ENCODE measurements around the gene MRPL41. TPM values are rescaled to one million over a fixed set of nuclear protein-coding genes. Genes with fewer than 3 reads are reported as not detected.
A peak's percentile ranks its signal among the peaks of the same experiment; 100 is the strongest.

The MRPL41 gene
- total RNA-seq, 2 experiments from 2014 or later = 51.6 to 52.6 TPM

DNA sequence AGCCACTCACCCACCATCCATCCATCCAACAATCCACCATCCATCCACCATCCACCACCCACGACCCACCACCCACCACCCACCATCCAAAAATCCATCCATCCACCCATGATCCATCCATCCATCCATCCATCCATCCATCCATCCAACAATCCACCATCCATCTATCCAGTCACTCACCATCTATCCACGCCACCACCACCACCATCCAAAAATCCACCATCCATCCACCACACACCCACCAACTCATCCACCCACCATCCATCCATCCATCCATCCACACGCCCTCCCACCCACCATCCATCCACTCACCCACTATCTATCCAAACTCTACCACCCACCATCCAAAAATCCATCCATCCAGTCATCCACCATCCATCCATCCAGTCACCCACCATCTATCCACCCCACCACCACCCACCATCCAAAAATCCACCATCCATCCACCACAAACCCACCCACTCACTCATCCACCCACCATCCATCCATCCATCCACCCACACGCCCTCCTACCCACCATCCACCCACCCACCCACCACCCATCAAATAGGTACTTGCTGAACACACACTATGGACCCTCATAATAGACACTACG, 18.0 kb downstream of the MRPL41 start:
- POLR2A ChIA-PET = no interaction called here
- Mint-ChIP-seq H3K4me1 (peaks cover 1% of the 10 kb centered on the region), H3K27me3 (no peaks in the 10 kb centered on the region), H3K4me3 (no peak overlapping the region), H3K9me3 (no peaks in the 10 kb centered on the region), H3K27ac (no peak overlapping the region), H3K36me3 (ENCODE audit: low read depth) (peaks cover 31% of the 10 kb centered on the region)
- CTCF ChIA-PET = no interaction called here
- DNase-seq = no peak

DNA sequence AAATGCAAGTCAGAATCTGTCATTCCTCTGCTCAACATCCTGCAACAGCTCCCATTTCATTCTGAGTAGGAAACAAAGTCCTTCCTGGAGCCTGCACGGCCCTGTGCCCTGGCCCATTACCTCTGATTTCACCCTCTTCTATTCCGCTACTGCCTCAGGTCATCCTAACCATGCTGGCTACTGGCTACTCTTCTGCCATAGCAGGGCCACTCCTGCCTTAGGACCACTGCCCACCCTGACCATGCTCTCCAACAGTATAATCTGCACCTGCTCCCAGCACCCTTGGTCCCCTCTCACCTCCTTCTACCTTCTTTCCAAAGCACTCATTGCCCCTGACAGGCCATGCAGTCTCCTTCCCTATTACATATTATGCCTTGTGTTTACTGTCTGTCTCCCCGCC, 18.9 kb downstream of the MRPL41 start:
- peaks cover 39% of the 10 kb centered on the region for H3K36me3 Mint-ChIP-seq (ENCODE audit: low read depth)
- H3K4me1 Mint-ChIP-seq = peaks cover 9% of the 10 kb centered on the region
- POLR2A ChIA-PET = no interaction called here
- H3K27ac Mint-ChIP-seq = no peak overlapping the region
- CTCF ChIA-PET = interaction anchor here (0.9 kb wide), 1 partner anchor 148 kb away, joined by 3 read pairs; the partner anchor contains the start of genes EXD3 and NOXA1
- H3K4me3 Mint-ChIP-seq = no peak overlapping the region
- H3K9me3 Mint-ChIP-seq = no peaks in the 10 kb centered on the region
- no peaks in the 10 kb centered on the region for H3K27me3 Mint-ChIP-seq
- no peak for DNase-seq

DNA sequence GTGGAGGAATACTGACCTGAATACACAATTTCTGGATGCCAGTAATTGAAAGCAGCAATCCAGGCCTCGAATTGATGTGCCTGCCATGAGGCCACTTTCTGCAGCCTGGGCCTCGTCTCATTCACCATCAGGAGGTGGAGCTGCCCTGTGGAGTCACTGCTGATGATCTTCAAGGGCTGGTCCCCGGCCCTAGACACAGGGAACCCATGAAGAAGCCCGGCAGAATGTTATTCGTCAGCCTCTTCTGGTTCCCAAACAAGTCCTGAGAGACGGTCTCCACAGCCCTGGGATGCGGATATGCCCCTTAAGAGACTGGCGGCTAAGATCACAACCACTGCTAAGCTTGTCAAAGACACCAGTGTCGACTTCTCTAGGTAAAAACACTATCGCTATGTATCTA, 22.5 kb downstream of the MRPL41 start:
- no peak overlapping the region for H3K4me3 Mint-ChIP-seq
- POLR2A ChIA-PET = no interaction called here
- H3K4me1 Mint-ChIP-seq = peaks cover 36% of the 10 kb centered on the region
- H3K27ac Mint-ChIP-seq = no peak overlapping the region
- H3K27me3 Mint-ChIP-seq = no peaks in the 10 kb centered on the region
- H3K36me3 Mint-ChIP-seq (ENCODE audit: low read depth) = peaks cover 48% of the 10 kb centered on the region
- CTCF ChIA-PET = no interaction called here
- no peaks in the 10 kb centered on the region for H3K9me3 Mint-ChIP-seq
- DNase-seq = no peak

DNA sequence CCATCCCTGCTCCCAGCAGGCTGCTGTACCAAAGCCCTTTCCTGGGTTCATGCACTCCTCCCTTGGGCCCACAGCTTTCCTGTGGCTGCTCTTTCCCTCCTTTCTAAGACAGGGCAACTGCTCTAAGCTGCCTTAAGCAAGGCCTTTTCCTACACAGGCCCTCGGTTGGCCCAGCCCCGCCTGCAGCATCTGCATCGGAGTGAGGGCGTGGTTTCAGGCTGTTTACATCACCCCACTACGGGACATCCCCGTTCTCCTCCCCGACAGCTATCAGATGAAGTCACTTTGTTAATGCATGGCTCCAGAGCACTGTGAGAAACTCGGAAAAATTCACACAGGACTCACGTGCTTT, 23.7 kb downstream of the MRPL41 start:
- POLR2A ChIA-PET = interaction anchor here (1.5 kb wide), 1 partner anchor 23 kb away, joined by 4 read pairs; no protein-coding TSS in a partner anchor
- Mint-ChIP-seq H3K4me3 (no peak overlapping the region), H3K27ac (peak overlapping the region; percentile 72)

DNA sequence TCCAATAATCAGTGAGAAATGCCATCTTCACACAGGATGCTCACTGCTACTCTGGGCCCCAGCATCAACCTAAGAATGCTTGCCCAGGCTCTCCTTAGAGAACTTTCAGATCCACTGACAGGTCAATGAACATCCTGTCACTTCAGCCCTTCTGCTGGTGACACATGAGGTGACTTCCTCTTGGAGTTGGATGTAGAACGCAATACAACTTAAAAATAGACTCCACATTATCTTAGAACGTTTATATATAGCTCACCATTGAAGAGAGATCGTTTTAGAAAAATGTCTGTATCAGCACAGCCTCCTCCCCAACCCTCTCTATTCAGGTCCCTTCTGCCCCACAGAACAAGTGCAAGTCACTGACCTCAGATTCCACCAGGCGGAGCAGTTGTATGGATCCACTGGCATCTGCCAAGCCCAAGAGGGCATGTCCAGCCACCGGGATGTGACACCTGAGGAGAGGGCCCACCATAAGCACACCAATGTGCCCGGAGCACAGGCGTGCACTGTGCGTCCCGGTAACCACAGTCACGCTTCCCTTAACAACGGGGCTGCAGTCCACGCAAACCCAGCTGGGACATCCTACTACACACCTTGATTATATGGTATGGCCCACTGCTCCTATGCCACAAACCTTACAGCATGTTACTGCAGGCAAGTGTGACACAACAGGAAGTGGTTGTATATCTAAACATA, 24.2 kb downstream of the MRPL41 start:
- CTCF ChIA-PET = no interaction called here
- Mint-ChIP-seq H3K4me1 (peaks cover 37% of the 10 kb centered on the region), H3K36me3 (ENCODE audit: low read depth) (peaks cover 41% of the 10 kb centered on the region), H3K4me3 (peak overlapping the region; percentile 54), H3K27me3 (no peaks in the 10 kb centered on the region), H3K27ac (peak overlapping the region; percentile 72), H3K9me3 (no peaks in the 10 kb centered on the region)
- POLR2A ChIA-PET = interaction anchor here (1.5 kb wide), 1 partner anchor 24 kb away, joined by 4 read pairs; no protein-coding TSS in a partner anchor
- no peak for DNase-seq

More for the DNA sequence above, 23.7 kb downstream of the MRPL41 start:
- Mint-ChIP-seq H3K4me1 (peaks cover 38% of the 10 kb centered on the region), H3K36me3 (ENCODE audit: low read depth) (peaks cover 46% of the 10 kb centered on the region), H3K9me3 (no peaks in the 10 kb centered on the region), H3K27me3 (no peaks in the 10 kb centered on the region)
- DNase-seq = peak; percentile 54
- CTCF ChIA-PET = no interaction called here

DNA sequence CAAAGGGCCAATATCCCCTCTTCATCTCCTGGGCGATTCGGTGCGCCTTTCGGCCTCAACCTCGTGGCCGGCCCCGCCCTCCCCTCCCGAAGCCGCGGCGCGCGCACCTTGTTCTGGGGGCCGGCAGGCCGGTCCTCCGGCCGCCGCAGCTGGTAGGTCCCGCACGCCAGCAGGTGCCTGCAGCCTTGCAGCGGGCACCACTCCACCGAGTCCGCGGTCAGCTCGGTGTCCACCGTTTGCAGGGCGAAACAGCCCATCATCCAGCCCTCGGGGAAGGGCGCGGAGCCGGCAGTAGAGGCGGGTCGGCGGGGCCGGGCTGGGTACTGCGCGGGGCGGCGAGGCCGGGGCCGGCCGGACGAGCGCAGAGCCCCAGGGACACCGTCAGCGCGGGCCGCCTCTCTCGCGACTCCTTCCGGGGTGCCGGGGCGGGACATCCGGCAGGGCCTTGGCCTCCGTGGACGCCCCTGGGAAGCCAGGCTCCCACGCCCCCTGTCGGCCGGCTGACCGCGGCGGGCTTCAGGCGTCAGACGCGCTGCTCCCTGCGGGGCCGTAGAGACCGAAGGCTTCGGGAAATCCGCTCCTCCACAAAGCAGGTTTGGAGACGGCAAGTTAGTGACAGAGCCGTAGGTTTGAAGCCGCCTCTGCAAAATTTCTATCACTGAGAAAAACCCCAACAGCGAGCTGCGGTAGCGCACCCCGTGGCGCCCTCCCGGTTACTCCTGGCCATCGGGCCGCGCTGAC, 27.0 kb downstream of the MRPL41 start, which contains the start of gene DPH7:
Gene DPH7, minus strand, starts transcription at position 408 of the 741 bp plus-strand sequence. Its CDS starts 148 bp downstream, at position 260.
- H3K4me3 Mint-ChIP-seq = peak within 1 kb of the TSS; percentile 78
- H3K27me3 Mint-ChIP-seq = no peaks in the 10 kb centered on the region
- peak within 1 kb of the TSS; percentile 65 for H3K27ac Mint-ChIP-seq
- CTCF ChIA-PET = interaction anchor here (0.9 to 2.8 kb wide), 6 partner anchors 9 to 50 kb away, joined by 3 to 18 read pairs (median 6); partner anchors contain the start of genes EHMT1 and ZMYND19
- peaks cover 40% of the 10 kb centered on the region for H3K36me3 Mint-ChIP-seq (ENCODE audit: low read depth)
- H3K9me3 Mint-ChIP-seq = no peaks in the 10 kb centered on the region
- DNase-seq = peak; percentile 96
- H3K4me1 Mint-ChIP-seq = peaks cover 37% of the 10 kb centered on the region
- POLR2A ChIA-PET = interaction anchor here (1.0 to 1.8 kb wide), 8 partner anchors 10 to 338 kb away, joined by 3 to 10 read pairs (median 4); partner anchors contain the start of genes MRPL41, PNPLA7, TUBB4B and ZMYND19

DNA sequence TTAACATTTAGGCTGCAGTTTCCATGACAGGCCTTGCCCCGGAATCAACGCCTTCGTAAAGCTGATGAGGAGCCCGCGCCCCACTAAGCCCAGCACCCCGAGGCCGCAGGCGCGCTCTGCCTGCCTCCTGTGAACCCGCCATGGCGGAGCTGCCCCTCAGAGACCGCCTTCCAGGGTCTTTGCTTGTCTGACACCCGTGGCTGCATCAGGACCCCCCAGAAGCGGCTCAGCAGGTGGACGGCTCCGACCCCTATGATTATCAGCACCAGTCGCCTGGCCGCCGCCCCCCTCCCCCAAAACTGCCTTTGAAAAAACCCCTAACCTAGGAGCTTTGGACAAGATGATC, 27.6 kb downstream of the MRPL41 start:
- POLR2A ChIA-PET = interaction anchor here (1.3 to 1.8 kb wide), 4 partner anchors 9 to 29 kb away, joined by 4 to 10 read pairs (median 8); partner anchors contain the start of genes MRPL41, PNPLA7 and ZMYND19
- H3K27ac Mint-ChIP-seq = peak overlapping the region; percentile 65
- H3K9me3 Mint-ChIP-seq = no peaks in the 10 kb centered on the region
- H3K4me1 Mint-ChIP-seq = peaks cover 37% of the 10 kb centered on the region
- H3K4me3 Mint-ChIP-seq = peak overlapping the region; percentile 78
- no peak for DNase-seq
- CTCF ChIA-PET = interaction anchor here (0.9 to 2.8 kb wide), 5 partner anchors 9 to 49 kb away, joined by 3 to 18 read pairs (median 4); partner anchors contain the start of gene ZMYND19
- peaks cover 37% of the 10 kb centered on the region for H3K36me3 Mint-ChIP-seq (ENCODE audit: low read depth)
- no peaks in the 10 kb centered on the region for H3K27me3 Mint-ChIP-seq

DNA sequence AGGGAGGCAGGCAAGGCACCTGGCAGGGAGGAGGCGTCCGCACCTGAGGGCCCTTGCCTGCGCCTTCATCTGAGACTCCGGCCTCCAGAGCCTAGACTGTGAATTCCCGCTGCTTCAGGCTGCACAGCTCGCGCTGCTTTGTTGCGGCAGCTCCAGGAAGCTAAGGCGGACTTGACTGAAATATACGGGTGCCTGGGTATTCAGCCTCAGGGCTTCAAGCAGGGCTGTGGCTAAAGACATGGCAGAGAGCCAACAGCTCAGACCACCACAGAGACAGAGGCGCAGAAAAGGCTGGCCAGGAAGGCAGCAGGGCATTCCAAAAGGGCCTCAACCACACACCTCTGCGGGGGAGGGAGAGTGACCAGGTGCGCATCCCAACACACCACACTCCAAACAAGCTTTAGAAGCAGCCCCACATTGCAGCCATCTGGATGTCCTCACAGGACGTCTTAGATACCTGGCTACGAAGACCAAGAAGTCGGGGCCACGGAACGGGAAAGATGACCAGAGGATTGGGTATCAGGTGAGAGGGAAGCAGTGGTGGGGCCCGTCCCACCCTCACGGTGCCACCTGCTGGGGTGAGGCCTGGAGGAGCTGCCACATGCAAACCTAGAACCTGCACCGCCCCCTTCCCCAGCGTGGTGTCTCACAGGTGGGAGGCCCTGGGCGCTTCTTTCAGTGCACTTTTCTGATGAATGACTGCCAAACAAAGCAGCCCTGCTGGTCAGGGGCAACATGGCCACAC, 28.7 kb downstream of the MRPL41 start:
- Mint-ChIP-seq H3K9me3 (no peaks in the 10 kb centered on the region), H3K27me3 (no peaks in the 10 kb centered on the region), H3K4me1 (peaks cover 31% of the 10 kb centered on the region), H3K4me3 (no peak overlapping the region), H3K36me3 (ENCODE audit: low read depth) (peaks cover 25% of the 10 kb centered on the region), H3K27ac (no peak overlapping the region)
- CTCF ChIA-PET = interaction anchor here (1.2 to 2.8 kb wide), 4 partner anchors 8 to 45 kb away, joined by 3 to 18 read pairs (median 8); partner anchors contain the start of gene ZMYND19
- POLR2A ChIA-PET = interaction anchor here (1.4 to 2.0 kb wide), 3 partner anchors 10 to 29 kb away, joined by 3 to 7 read pairs (median 7); partner anchors contain the start of genes MRPL41 and ZMYND19
- DNase-seq = no peak

DNA sequence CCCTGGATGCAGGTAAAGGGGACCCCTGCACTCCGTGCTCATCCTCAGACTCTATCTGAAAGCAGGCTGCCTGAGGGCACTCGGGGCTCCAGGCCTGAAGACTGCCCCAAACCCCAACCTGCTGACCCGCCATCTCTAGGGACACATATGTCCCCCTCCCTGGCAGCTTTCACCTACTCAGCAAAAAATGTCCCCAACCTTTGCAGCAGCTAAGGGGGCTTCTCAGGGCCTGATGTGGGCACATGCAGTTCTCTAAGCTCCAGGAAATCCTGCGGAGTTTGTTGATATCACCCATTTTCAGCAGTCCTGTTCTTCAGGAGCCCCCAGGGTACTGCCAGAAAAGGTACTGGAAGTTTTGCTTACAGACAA, 29.3 kb downstream of the MRPL41 start:
- Mint-ChIP-seq H3K27ac (no peak overlapping the region), H3K4me3 (no peak overlapping the region), H3K9me3 (no peaks in the 10 kb centered on the region), H3K27me3 (no peaks in the 10 kb centered on the region), H3K4me1 (peaks cover 25% of the 10 kb centered on the region), H3K36me3 (ENCODE audit: low read depth) (peaks cover 21% of the 10 kb centered on the region)
- no peak for DNase-seq
- CTCF ChIA-PET = interaction anchor here (1.2 to 2.8 kb wide), 3 partner anchors 7 to 36 kb away, joined by 3 to 18 read pairs (median 11); partner anchors contain the start of gene ZMYND19
- POLR2A ChIA-PET = interaction anchor here (1.1 to 2.0 kb wide), 3 partner anchors 10 to 29 kb away, joined by 3 to 7 read pairs (median 4); partner anchors contain the start of genes ARRDC1 and MRPL41

DNA sequence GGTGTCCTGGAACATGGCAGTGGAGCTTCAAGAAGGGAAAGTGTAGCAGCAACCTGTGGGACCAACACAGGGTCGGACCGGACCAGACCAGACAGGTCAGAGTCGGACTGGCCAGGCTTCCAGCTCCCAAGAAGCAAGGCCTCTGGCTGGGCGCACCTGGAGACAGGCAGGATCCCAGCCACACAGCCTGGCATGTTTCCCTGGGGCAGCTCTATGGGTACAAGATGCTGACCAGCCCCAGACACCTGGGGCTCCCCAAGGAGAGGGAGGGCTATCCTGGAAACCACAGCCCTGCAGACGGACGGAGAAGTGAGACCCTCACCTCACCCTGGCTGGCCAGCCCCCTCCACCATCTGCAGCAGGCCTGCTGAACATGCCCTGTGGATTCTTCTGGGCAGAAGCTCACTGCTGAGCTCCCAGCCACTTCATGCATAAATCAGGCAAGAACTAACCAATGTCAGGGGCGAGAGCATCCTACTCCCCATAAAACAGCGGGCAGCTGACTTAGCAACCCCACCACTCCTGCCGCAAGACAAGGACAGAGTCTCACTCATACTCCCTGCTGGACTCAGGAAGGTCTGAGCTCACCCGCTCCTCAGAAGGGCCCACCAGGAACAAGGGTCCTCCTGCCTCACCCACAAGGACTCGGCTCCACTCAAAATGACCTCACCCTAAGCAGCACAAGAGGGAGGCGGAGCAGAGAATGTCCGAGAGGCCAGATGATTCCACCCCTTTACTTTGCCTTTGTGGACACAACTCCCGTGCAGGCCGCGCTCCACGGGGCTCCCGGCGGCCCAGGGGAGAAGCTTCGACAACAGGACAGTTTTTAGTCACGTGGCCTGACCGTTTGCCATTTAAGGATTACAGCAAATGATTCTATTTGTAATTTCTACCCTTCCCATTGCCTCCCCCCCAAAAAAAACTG, 29.9 kb downstream of the MRPL41 start:
- ChIA-PET POLR2A (interaction anchor here (1.1 to 2.0 kb wide), 4 partner anchors 9 to 30 kb away, joined by 3 to 7 read pairs (median 4); partner anchors contain the start of genes ARRDC1 and MRPL41), CTCF (interaction anchor here (1.1 to 2.8 kb wide), 3 partner anchors 9 to 19 kb away, joined by 4 to 11 read pairs (median 7); partner anchors contain the start of gene ZMYND19)
- Mint-ChIP-seq H3K27ac (no peak overlapping the region), H3K4me1 (peaks cover 18% of the 10 kb centered on the region), H3K27me3 (no peaks in the 10 kb centered on the region), H3K36me3 (ENCODE audit: low read depth) (peaks cover 22% of the 10 kb centered on the region), H3K4me3 (no peak overlapping the region), H3K9me3 (no peaks in the 10 kb centered on the region)
- DNase-seq = no peak

DNA sequence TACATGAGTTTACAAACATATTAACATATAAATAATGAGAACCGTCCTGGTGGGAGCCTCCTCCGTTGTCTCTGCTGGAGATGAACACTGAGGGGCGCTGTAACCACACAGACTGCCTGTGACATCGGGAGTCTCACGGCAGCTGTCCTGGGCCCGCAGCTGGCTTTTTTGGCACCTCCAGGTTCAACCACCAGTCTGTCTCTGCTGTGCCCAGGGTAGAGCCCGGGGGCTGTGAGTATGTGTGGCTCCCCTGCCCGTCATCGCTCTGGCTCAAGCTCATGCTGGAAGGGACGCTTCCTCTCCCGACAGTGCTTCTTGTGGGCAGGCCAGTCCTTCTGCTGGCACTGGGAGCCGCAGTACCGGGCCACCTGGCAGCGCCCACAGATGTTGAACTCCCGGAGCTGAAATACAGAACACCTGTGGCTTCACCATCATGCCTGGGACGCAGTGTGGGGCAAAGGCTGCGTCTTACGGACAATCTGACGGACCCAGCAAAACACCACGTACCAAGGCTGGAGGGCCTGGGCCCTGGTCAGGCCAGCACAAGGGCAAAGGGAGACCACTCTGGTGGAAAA, 30.7 kb downstream of the MRPL41 start:
- ChIA-PET CTCF (interaction anchor here (1.1 to 1.6 kb wide), 2 partner anchors 9 to 19 kb away, joined by 4 to 7 read pairs; partner anchors contain the start of gene ZMYND19), POLR2A (interaction anchor here (1.3 to 2.0 kb wide), 2 partner anchors 9 to 10 kb away, joined by 3 to 7 read pairs; no protein-coding TSS in a partner anchor)
- Mint-ChIP-seq H3K4me1 (peaks cover 11% of the 10 kb centered on the region), H3K36me3 (ENCODE audit: low read depth) (peaks cover 24% of the 10 kb centered on the region), H3K27ac (no peak overlapping the region), H3K27me3 (no peaks in the 10 kb centered on the region), H3K9me3 (no peaks in the 10 kb centered on the region), H3K4me3 (no peak overlapping the region)
- DNase-seq = no peak

Data from activated CD4-positive, alpha-beta memory T cell treated with anti-CD3 and anti-CD28 coated beads, Interleukin-2, amount 10 ng/mL, durations not matched to agents 7 days and 5 days (primary cell).